SK-N-SH treated with all-trans-retinoic acid at 6 μM for 48 hours (cell line): ENCODE measurements around the gene GIPC3.

Experiments
- ATAC-seq: fragments of 200-7000 bp; cut with Tn5 transposase; 3 replicates; pipeline ENCODE4 v1.9.1; 2020; ENCODE audit warnings: mild to moderate bottlenecking, moderate library complexity
- ARNTL ChIP-seq: fragments of 450-650 bp; formaldehyde crosslinking; IDR thresholded peaks from 2 replicates; pipeline ENCODE4 v1.5.0; 2020; ENCODE audit warnings: low read depth, mild to moderate bottlenecking, moderate library complexity, borderline replicate concordance
- BACH2 ChIP-seq: fragments of 250-450 bp; sonication (Bioruptor Pico); IDR thresholded peaks from 2 replicates; pipeline ENCODE4 v1.9.0; 2021; ENCODE audit warnings: mild to moderate bottlenecking, borderline replicate concordance
- CSDC2 ChIP-seq: fragments of 250-450 bp; sonication (Bioruptor Pico); IDR thresholded peaks from 2 replicates; pipeline ENCODE4 v1.5.0; 2020; ENCODE audit warnings: mild to moderate bottlenecking, moderate library complexity
- ESRRG ChIP-seq: fragments of 250-450 bp; sonication (Bioruptor Pico); IDR thresholded peaks from 2 replicates; pipeline ENCODE4 v1.6.1; 2021; ENCODE audit warnings: mild to moderate bottlenecking
- GLIS3 ChIP-seq: fragments of 250-450 bp; sonication (Bioruptor Pico); IDR thresholded peaks from 2 replicates; pipeline ENCODE4 v1.5.0; 2020; ENCODE audit warnings: mild to moderate bottlenecking, moderate library complexity
- ISL1 ChIP-seq: fragments of 250-450 bp; sonication (Bioruptor Pico); IDR thresholded peaks from 2 replicates; pipeline ENCODE4 v2.1.2; 2022; ENCODE audit warnings: mild to moderate bottlenecking, moderate library complexity
- OSR1 ChIP-seq: fragments of 250-450 bp; sonication (Bioruptor Pico); IDR thresholded peaks from 2 replicates; pipeline ENCODE4 v1.8.0; 2022; ENCODE audit warnings: moderate library complexity, mild to moderate bottlenecking, inconsistent platforms
- PATZ1 ChIP-seq: fragments of 250-450 bp; sonication (Bioruptor Pico); IDR thresholded peaks from 2 replicates; pipeline ENCODE4 v1.8.0; 2020; ENCODE audit warnings: mild to moderate bottlenecking, moderate library complexity, borderline replicate concordance
- RARB ChIP-seq: fragments of 250-450 bp; sonication (Bioruptor Pico); IDR thresholded peaks from 2 replicates; pipeline ENCODE4 v1.8.0; 2021; ENCODE audit warnings: mild to moderate bottlenecking, moderate library complexity
- SNAI2 ChIP-seq: fragments of 250-450 bp; sonication (Bioruptor Pico); IDR thresholded peaks from 2 replicates; pipeline ENCODE4 v1.5.0; 2020; ENCODE audit warnings: mild to moderate bottlenecking, moderate library complexity
- TCF4 ChIP-seq: fragments of 250-450 bp; sonication (Bioruptor Pico); IDR thresholded peaks from 2 replicates; pipeline ENCODE4 v1.8.0; 2021; ENCODE audit warnings: mild to moderate bottlenecking, moderate library complexity, borderline replicate concordance
- TOX ChIP-seq: fragments of 250-450 bp; sonication (Bioruptor Pico); IDR thresholded peaks from 2 replicates; pipeline ENCODE4 v1.8.0; 2021; ENCODE audit warnings: mild to moderate bottlenecking, moderate library complexity, borderline replicate concordance
- TSHZ2 ChIP-seq: fragments of 250-450 bp; sonication (Bioruptor Pico); IDR thresholded peaks from 2 replicates; pipeline ENCODE4 v1.5.0; 2020; ENCODE audit warnings: mild to moderate bottlenecking, moderate library complexity
- ZC3H10 ChIP-seq: fragments of 250-450 bp; sonication (Bioruptor Pico); IDR thresholded peaks from 2 replicates; pipeline ENCODE4 v1.5.1; 2021; ENCODE audit warnings: mild to moderate bottlenecking, moderate library complexity
- ZFP3 ChIP-seq: fragments of 250-450 bp; sonication (Bioruptor Pico); IDR thresholded peaks from 2 replicates; pipeline ENCODE4 v1.5.0; 2020; ENCODE audit warnings: mild to moderate bottlenecking, moderate library complexity
- ZFP30 ChIP-seq: fragments of 450-650 bp; formaldehyde crosslinking; IDR thresholded peaks from 2 replicates; pipeline ENCODE4 v1.5.0; 2022; ENCODE audit warnings: mild to moderate bottlenecking, moderate library complexity
- ZNF565 ChIP-seq: fragments of 450-650 bp; formaldehyde crosslinking; conservative IDR thresholded peaks from 2 replicates; pipeline ENCODE4 v1.5.0; 2020; ENCODE audit warnings: low read depth, mild to moderate bottlenecking, moderate library complexity
- ZNF70 ChIP-seq: fragments of 450-650 bp; formaldehyde crosslinking; IDR thresholded peaks from 2 replicates; pipeline ENCODE4 v1.5.0; 2020; ENCODE audit warnings: mild to moderate bottlenecking, moderate library complexity
- TF ChIP-seq, protein P1 (sequence below): fragments of 250-450 bp; sonication (Bioruptor Pico); IDR thresholded peaks from 2 replicates; pipeline ENCODE4 v1.8.0; 2021; ENCODE audit warnings: low read depth, mild to moderate bottlenecking, moderate library complexity, borderline replicate concordance
- TF ChIP-seq, protein P2 (sequence below): fragments of 250-450 bp; sonication (Bioruptor Pico); IDR thresholded peaks from 2 replicates; pipeline ENCODE4 v1.5.1; 2020; ENCODE audit warnings: low read depth, mild to moderate bottlenecking, moderate library complexity
- TF ChIP-seq, protein P3 (sequence below): fragments of 250-450 bp; sonication (Bioruptor Pico); IDR thresholded peaks from 2 replicates; pipeline ENCODE4 v1.5.1; 2021; ENCODE audit warnings: mild to moderate bottlenecking, moderate library complexity

Gene GIPC3

GRCh38 chr19:3544742-3545668, 40.3 kb upstream of the GIPC3 start:
- peak; percentile 82 for ATAC-seq
- TF ChIP-seq ZC3H10, result no peak
- TF ChIP-seq, all 23 proteins: peak for 0

GRCh38 chr19:3545669-3546034, 39.6 kb upstream of the GIPC3 start:
- no peak for ATAC-seq
- no peak for TF ChIP-seq ZC3H10
- TF ChIP-seq ZFP3 (CRISPR knock-in tag), result no peak
- no peak for TF ChIP-seq BACH2
- TF ChIP-seq, protein P1, sequence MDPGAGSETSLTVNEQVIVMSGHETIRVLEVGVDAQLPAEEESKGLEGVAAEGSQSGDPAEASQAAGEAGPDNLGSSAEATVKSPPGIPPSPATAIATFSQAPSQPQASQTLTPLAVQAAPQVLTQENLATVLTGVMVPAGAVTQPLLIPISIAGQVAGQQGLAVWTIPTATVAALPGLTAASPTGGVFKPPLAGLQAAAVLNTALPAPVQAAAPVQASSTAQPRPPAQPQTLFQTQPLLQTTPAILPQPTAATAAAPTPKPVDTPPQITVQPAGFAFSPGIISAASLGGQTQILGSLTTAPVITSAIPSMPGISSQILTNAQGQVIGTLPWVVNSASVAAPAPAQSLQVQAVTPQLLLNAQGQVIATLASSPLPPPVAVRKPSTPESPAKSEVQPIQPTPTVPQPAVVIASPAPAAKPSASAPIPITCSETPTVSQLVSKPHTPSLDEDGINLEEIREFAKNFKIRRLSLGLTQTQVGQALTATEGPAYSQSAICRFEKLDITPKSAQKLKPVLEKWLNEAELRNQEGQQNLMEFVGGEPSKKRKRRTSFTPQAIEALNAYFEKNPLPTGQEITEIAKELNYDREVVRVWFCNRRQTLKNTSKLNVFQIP, result no peak
- TF ChIP-seq ISL1 (CRISPR knock-in tag), result no peak
- TF ChIP-seq CSDC2 (CRISPR knock-in tag), result no peak
- TF ChIP-seq ZFP30, result no peak
- TF ChIP-seq TSHZ2, result no peak
- TF ChIP-seq, protein P2, sequence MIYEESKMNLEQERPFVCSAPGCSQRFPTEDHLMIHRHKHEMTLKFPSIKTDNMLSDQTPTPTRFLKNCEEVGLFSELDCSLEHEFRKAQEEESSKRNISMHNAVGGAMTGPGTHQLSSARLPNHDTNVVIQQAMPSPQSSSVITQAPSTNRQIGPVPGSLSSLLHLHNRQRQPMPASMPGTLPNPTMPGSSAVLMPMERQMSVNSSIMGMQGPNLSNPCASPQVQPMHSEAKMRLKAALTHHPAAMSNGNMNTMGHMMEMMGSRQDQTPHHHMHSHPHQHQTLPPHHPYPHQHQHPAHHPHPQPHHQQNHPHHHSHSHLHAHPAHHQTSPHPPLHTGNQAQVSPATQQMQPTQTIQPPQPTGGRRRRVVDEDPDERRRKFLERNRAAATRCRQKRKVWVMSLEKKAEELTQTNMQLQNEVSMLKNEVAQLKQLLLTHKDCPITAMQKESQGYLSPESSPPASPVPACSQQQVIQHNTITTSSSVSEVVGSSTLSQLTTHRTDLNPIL, result no peak
- TF ChIP-seq ZNF565 (CRISPR knock-in tag), result no peak
- TF ChIP-seq OSR1 (CRISPR knock-in tag), result no peak
- TF ChIP-seq RARB (CRISPR knock-in tag), result no peak
- TF ChIP-seq PATZ1, result no peak
- TF ChIP-seq ESRRG, result no peak
- TF ChIP-seq SNAI2 (CRISPR knock-in tag), result no peak
- TF ChIP-seq GLIS3, result no peak
- TF ChIP-seq TCF4 (CRISPR knock-in tag), result no peak
- TF ChIP-seq, all 23 proteins: peak for 0

GRCh38 chr19:3546119-3546518, 39.2 kb upstream of the GIPC3 start:
- ATAC-seq, result no peak
- TF ChIP-seq ZNF70 (CRISPR knock-in tag), result no peak
- no peak for TF ChIP-seq ZFP3 (CRISPR knock-in tag)
- no peak for TF ChIP-seq ESRRG
- no peak for TF ChIP-seq TSHZ2
- TF ChIP-seq, protein P2, result no peak
- TF ChIP-seq ARNTL (CRISPR knock-in tag), result no peak
- TF ChIP-seq, protein P1, result no peak
- TF ChIP-seq OSR1 (CRISPR knock-in tag), result no peak
- TF ChIP-seq GLIS3, result no peak
- no peak for TF ChIP-seq ZC3H10
- no peak for TF ChIP-seq ISL1 (CRISPR knock-in tag)
- no peak for TF ChIP-seq SNAI2 (CRISPR knock-in tag)
- no peak for TF ChIP-seq ZFP30
- TF ChIP-seq RARB (CRISPR knock-in tag), result no peak
- TF ChIP-seq TOX (CRISPR knock-in tag), result no peak
- TF ChIP-seq, protein P3, sequence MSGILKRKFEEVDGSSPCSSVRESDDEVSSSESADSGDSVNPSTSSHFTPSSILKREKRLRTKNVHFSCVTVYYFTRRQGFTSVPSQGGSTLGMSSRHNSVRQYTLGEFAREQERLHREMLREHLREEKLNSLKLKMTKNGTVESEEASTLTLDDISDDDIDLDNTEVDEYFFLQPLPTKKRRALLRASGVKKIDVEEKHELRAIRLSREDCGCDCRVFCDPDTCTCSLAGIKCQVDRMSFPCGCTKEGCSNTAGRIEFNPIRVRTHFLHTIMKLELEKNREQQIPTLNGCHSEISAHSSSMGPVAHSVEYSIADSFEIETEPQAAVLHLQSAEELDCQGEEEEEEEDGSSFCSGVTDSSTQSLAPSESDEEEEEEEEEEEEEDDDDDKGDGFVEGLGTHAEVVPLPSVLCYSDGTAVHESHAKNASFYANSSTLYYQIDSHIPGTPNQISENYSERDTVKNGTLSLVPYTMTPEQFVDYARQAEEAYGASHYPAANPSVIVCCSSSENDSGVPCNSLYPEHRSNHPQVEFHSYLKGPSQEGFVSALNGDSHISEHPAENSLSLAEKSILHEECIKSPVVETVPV (CRISPR knock-in tag), result no peak
